ENCODE results near the gene LRRC28.

DNA sequence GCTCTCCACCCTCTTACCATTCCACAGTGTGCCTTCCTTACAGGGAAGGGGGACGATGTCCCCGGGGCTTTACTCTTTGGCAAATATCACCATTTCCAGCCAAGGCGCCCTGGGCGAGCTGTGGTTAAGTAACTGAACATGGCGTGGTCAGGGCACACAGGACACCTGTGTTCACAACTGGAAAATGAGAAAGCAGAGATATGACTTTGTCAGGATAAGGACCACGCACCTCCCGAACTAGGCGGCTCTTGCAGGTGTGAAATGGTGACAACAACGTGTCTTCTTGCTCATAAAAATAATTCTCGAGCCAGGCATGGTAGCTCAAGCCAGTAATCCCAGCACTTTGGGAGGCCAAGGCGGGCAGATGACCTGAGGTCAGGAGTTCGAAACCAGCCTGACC lies 154.8 kb downstream of the LRRC28 start:
- TF ChIP-seq CTCF (IDR thresholded peaks at IDR 0.05) (no peak), POLR2A (IDR thresholded peaks at IDR 0.05) (no peak), EP300 (IDR thresholded peaks at IDR 0.05) (no peak)

Data from ovary (tissue), 3 donors.